Mesenchymal stem cell (in vitro differentiated cells and primary cell): ENCODE data around the gene ATG4B.

Source experiments
- DNase-seq: peaks from one replicate; pipeline ENCODE4 v3.0.0-alpha.2; 2013
- H2AFZ ChIP-seq: one replicate; pipeline ENCODE4 v1.6.1; 2013; ENCODE audit warnings: low read depth, mild to moderate bottlenecking, control low read depth, inconsistent platforms, low read length, moderate library complexity
- H2AK5ac ChIP-seq: 2 replicates; pipeline ENCODE4 v1.6.1; 2013; ENCODE audit warnings: low read length, moderate library complexity, mild to moderate bottlenecking, inconsistent platforms; ENCODE audit not compliant: severe bottlenecking
- H2BK120ac ChIP-seq: one replicate; pipeline ENCODE4 v1.6.1; 2013; ENCODE audit warnings: low read depth, mild to moderate bottlenecking, inconsistent platforms, low read length, moderate library complexity
- H2BK12ac ChIP-seq, 2 experiments: one replicate each; pipeline ENCODE4 v1.6.1; 2013; ENCODE audit warnings: inconsistent platforms in 2 of 2, low read length in 2 of 2, mild to moderate bottlenecking in 2 of 2, moderate library complexity in 2 of 2, control low read depth in 1 of 2
- H2BK15ac ChIP-seq: one replicate; pipeline ENCODE4 v1.6.1; 2013; ENCODE audit warnings: mild to moderate bottlenecking, low read depth, inconsistent platforms; ENCODE audit not compliant: poor library complexity, severe bottlenecking
- H2BK5ac ChIP-seq: 2 replicates; pipeline ENCODE4 v1.6.1; 2013; ENCODE audit warnings: low read depth, mild to moderate bottlenecking, low read length, control low read depth, inconsistent platforms; ENCODE audit not compliant: poor library complexity, severe bottlenecking
- H3K14ac ChIP-seq, 2 experiments: one replicate each; pipeline ENCODE4 v1.6.1; 2013; ENCODE audit warnings: inconsistent platforms in 2 of 2, low read length in 2 of 2, control low read depth in 1 of 2, mild to moderate bottlenecking in 1 of 2, moderate library complexity in 1 of 2
- H3K18ac ChIP-seq, 2 experiments: one replicate each; pipeline ENCODE4 v1.6.1; 2013; ENCODE audit warnings: inconsistent platforms in 2 of 2, low read length in 2 of 2, control low read depth in 1 of 2, low read depth in 1 of 2, mild to moderate bottlenecking in 1 of 2
- H3K23ac ChIP-seq, 2 experiments: one replicate each; pipeline ENCODE4 v1.6.1; 2013; ENCODE audit warnings: inconsistent platforms in 2 of 2, low read length in 2 of 2, mild to moderate bottlenecking in 2 of 2, moderate library complexity in 2 of 2, control low read depth in 1 of 2
- H3K27ac ChIP-seq: 2 replicates; pipeline ENCODE4 v1.5.1; 2013; ENCODE audit warnings: mild to moderate bottlenecking, moderate library complexity, low read length, control low read depth, inconsistent platforms; ENCODE audit not compliant: poor library complexity, severe bottlenecking
- H3K27me3 ChIP-seq, 2 experiments: 2 replicates each; pipeline versions ENCODE4 v1.6.1 to v1.7.0; 2013; ENCODE audit warnings: low read length in 2 of 2, mild to moderate bottlenecking in 2 of 2, moderate library complexity in 2 of 2, control low read depth in 1 of 2, inconsistent platforms in 1 of 2; ENCODE audit not compliant: control insufficient read depth in 1 of 2, insufficient read depth in 1 of 2
- H3K36me3 ChIP-seq, 2 experiments: 2 replicates each; pipeline versions ENCODE4 v1.6.1 to v1.7.0; 2013; ENCODE audit warnings: low read length in 2 of 2, control low read depth in 1 of 2, inconsistent platforms in 1 of 2, low read depth in 1 of 2, mild to moderate bottlenecking in 1 of 2; ENCODE audit not compliant: insufficient read depth in 2 of 2, control insufficient read depth in 1 of 2
- H3K4ac ChIP-seq, 2 experiments: one replicate each; pipeline ENCODE4 v1.6.1; 2013; ENCODE audit warnings: inconsistent platforms in 2 of 2, low read length in 2 of 2, mild to moderate bottlenecking in 2 of 2, moderate library complexity in 2 of 2, control low read depth in 1 of 2, low read depth in 1 of 2
- H3K4me1 ChIP-seq: 2 replicates; pipeline ENCODE4 v1.6.1; 2013; ENCODE audit warnings: low read depth, low read length, control low read depth; ENCODE audit not compliant: control insufficient read depth, insufficient read depth
- H3K4me2 ChIP-seq: 2 replicates; pipeline ENCODE4 v1.6.1; 2013; ENCODE audit warnings: low read length, mild to moderate bottlenecking, inconsistent platforms; ENCODE audit not compliant: poor library complexity, severe bottlenecking
- H3K4me3 ChIP-seq, 2 experiments: 2 replicates each; pipeline versions ENCODE4 v1.5.1 to v1.7.0; 2013; ENCODE audit warnings: low read length in 2 of 2, mild to moderate bottlenecking in 2 of 2, control low read depth in 1 of 2, low read depth in 1 of 2; ENCODE audit not compliant: insufficient read depth in 1 of 2
- H3K79me1 ChIP-seq: replicated peaks from 2 replicates; pipeline ENCODE4 v1.6.1; 2013; ENCODE audit warnings: mild to moderate bottlenecking, control low read depth, low read length, inconsistent platforms; ENCODE audit not compliant: poor library complexity, severe bottlenecking
- H3K9ac ChIP-seq: 2 replicates; pipeline ENCODE4 v1.7.0; 2013; ENCODE audit warnings: mild to moderate bottlenecking, low read length, moderate library complexity
- H3K9me3 ChIP-seq: 2 replicates; pipeline ENCODE4 v1.7.0; 2013; ENCODE audit warnings: mild to moderate bottlenecking, low read length; ENCODE audit not compliant: control insufficient read depth
- H4K8ac ChIP-seq: one replicate; pipeline ENCODE4 v1.6.1; 2013; ENCODE audit warnings: inconsistent platforms, mild to moderate bottlenecking, low read length, moderate library complexity
- H4K91ac ChIP-seq: one replicate; pipeline ENCODE4 v1.6.1; 2013; ENCODE audit warnings: mild to moderate bottlenecking, low read length, inconsistent platforms
- WGBS: methylation state at CpG from one replicate; pipeline ENCODE4 v1.1.7; 2013; ENCODE audit warnings: mixed read lengths; 5-methylcytosine and 5-hydroxymethylcytosine counted together

The ATG4B gene

DNA sequence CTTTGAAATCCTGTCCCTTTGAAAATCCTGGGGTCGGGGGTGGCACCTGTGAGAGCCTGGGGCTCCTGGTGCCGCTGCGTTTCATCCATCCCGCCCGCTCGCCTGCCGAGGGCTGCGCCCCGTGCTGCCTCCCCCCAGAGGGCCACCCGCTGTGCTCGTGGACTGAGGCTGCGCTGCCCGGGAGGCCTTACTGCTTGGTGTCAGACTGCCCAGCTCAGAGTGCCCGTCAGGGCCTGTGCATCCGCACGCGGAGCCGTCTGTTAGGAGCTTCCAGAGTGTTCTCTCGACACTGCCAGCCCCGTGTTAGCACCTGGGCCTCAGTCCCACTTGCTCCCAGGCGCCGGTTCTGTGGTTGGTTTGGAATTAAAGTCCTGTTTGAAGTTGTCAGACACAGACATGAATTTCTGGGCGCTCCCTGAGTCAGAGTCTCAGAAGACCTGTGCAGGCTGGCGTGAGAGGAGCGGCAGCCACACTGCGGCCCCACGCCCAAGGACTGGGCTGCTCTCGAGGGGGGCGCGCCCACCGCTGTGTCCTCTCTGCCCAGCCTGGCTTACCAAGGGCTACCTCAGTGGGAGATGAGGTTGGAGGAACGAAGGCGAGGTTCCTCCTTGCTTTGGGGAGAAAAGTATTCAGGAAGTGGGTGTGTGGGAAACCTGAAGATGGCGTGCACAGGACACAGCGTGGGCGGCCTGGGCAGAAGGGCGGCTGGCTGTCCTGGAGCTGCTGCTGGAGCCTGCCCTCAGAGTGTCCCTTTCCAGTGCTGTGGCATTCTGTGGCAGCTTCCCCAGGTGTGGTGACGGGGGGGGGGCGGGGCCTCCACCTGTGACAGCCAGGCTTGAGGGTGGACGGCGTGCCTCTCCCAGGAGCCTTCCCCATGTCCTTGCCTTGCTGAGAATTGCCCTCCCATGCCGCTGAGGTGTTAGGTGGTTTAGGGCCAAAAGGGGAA, 35.0 kb downstream of the ATG4B start:
- Histone ChIP-seq H3K79me1 (peaks cover 45% of the 10 kb centered on the region), H3K9ac (no peak overlapping the region), H2AK5ac (no peak overlapping the region), H3K4me2 (no peak overlapping the region), H3K18ac (no peak overlapping the region), H2BK15ac (no peak overlapping the region), H3K4me1 (peaks cover 13% of the 10 kb centered on the region), H2BK5ac (no peak overlapping the region), H3K27ac (no peak overlapping the region), H2BK12ac (no peak overlapping the region), H3K23ac (no peak overlapping the region), H3K36me3 (peaks cover 92 to 96% of the 10 kb centered on the region in 2 experiments), H3K4ac (no peak overlapping the region), H3K27me3 (no peaks in the 10 kb centered on the region), H3K14ac (no peak overlapping the region), H2BK120ac (no peak overlapping the region), H4K91ac (no peak overlapping the region), H4K8ac (no peak overlapping the region), H3K9me3 (no peaks in the 10 kb centered on the region), H2AFZ (no peak overlapping the region), H3K4me3 (no peak overlapping the region)
- 98% methylated on average over 42 of the region's 42 CpGs for WGBS
- DNase-seq = no peak

DNA sequence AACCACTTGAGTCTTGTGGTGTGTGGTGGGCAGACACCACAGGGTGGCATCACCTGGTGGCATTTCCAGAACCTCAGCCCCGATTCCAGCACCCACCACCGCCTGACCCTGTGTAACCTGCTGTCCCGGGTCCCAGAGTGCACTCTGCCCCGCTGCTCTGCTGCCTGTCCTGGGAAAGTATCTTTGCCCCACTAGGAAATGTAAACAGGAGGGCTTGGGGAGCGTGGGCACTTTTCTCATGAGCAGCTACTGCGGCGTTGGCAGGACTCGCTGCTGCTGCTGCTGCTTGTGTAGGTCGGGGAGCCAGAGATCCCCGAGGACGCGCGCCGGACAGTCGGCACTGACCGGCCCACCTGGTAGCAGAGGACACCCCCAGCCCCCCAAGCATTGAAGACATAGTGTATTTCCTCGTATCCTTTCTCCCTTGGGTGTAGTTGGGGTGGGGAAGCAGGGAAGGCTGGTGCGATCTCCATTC, 35.7 kb downstream of the ATG4B start:
- Histone ChIP-seq H3K4me2 (no peak overlapping the region), H2AFZ (no peak overlapping the region), H3K4ac (no peak overlapping the region), H3K36me3 (peaks cover 92 to 96% of the 10 kb centered on the region in 2 experiments), H2BK12ac (no peak overlapping the region), H3K14ac (no peak overlapping the region), H3K27ac (no peak overlapping the region), H2BK5ac (no peak overlapping the region), H3K4me3 (no peak overlapping the region), H3K9me3 (no peaks in the 10 kb centered on the region), H3K23ac (no peak overlapping the region), H3K27me3 (no peaks in the 10 kb centered on the region), H4K8ac (no peak overlapping the region), H3K9ac (no peak overlapping the region), H2AK5ac (no peak overlapping the region), H3K18ac (no peak overlapping the region), H3K79me1 (peaks cover 42% of the 10 kb centered on the region), H2BK120ac (no peak overlapping the region), H3K4me1 (peaks cover 13% of the 10 kb centered on the region), H2BK15ac (no peak overlapping the region), H4K91ac (no peak overlapping the region)
- no peak for DNase-seq
- 94% methylated on average over 11 of the region's 18 CpGs for WGBS

GRCh38 chr2:241673797-241674725, 36.6 kb downstream of the ATG4B start:
- Histone ChIP-seq H2BK15ac (no peak overlapping the region), H3K36me3 (peaks cover 92 to 94% of the 10 kb centered on the region in 2 experiments), H2BK5ac (no peak overlapping the region), H2BK120ac (no peak overlapping the region), H3K4me1 (peaks cover 16% of the 10 kb centered on the region), H3K18ac (no peak overlapping the region), H2AK5ac (no peak overlapping the region), H3K27ac (peak overlapping the region; percentile 19), H3K9ac (no peak overlapping the region), H3K14ac (no peak overlapping the region), H3K9me3 (no peaks in the 10 kb centered on the region), H2AFZ (no peak overlapping the region), H3K4ac (no peak overlapping the region), H3K79me1 (peaks cover 38% of the 10 kb centered on the region), H4K8ac (peak overlapping the region; percentile 27), H3K4me3 (no peak overlapping the region), H3K23ac (no peak overlapping the region), H3K4me2 (no peak overlapping the region), H3K27me3 (no peaks in the 10 kb centered on the region), H2BK12ac (no peak overlapping the region), H4K91ac (no peak overlapping the region)
- no peak for DNase-seq
- 93% methylated on average over 20 of the region's 21 CpGs for WGBS

DNA sequence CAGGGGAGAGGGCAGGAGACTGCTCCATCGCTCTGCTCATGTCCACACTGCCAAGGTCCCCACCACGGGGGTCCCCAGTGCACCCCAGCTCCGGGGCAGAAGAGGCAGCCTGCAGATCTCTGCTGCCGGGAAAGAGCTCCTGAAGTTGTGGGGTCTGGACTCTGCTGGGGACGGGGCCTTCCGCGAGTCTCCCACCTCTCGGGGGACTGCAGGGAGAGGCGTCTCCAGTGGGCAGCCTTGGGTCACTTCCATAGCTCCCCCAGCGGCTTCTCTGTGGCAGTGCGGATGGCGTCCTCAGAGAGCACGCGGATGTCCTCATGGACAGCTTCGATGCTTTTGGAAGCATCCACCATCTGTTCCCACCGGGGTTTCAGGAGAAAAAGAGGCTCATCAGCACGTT, 38.4 kb downstream of the ATG4B start:
- no peak overlapping the region for H2AK5ac ChIP-seq
- H2BK5ac ChIP-seq = no peak overlapping the region
- H3K4me1 ChIP-seq = peaks cover 22% of the 10 kb centered on the region
- H3K23ac ChIP-seq = no peak overlapping the region
- DNase-seq = no peak
- H3K36me3 ChIP-seq = peaks cover 84 to 86% of the 10 kb centered on the region in 2 experiments
- no peak overlapping the region for H4K91ac ChIP-seq
- no peak overlapping the region for H3K9ac ChIP-seq
- H3K27me3 ChIP-seq = no peaks in the 10 kb centered on the region
- H3K9me3 ChIP-seq = no peaks in the 10 kb centered on the region
- H2BK120ac ChIP-seq = no peak overlapping the region
- peaks cover 33% of the 10 kb centered on the region for H3K79me1 ChIP-seq
- no peak overlapping the region for H3K4me2 ChIP-seq
- no peak overlapping the region for H3K4me3 ChIP-seq
- no peak overlapping the region for H3K14ac ChIP-seq
- H2BK15ac ChIP-seq = no peak overlapping the region
- no peak overlapping the region for H3K18ac ChIP-seq
- H2AFZ ChIP-seq = no peak overlapping the region
- H4K8ac ChIP-seq = no peak overlapping the region
- 90% methylated on average over 17 of the region's 17 CpGs for WGBS
- no peak overlapping the region for H3K27ac ChIP-seq
- no peak overlapping the region for H3K4ac ChIP-seq
- no peak overlapping the region for H2BK12ac ChIP-seq
